Measurements from ENCODE around the gene LDB1.

DNA sequence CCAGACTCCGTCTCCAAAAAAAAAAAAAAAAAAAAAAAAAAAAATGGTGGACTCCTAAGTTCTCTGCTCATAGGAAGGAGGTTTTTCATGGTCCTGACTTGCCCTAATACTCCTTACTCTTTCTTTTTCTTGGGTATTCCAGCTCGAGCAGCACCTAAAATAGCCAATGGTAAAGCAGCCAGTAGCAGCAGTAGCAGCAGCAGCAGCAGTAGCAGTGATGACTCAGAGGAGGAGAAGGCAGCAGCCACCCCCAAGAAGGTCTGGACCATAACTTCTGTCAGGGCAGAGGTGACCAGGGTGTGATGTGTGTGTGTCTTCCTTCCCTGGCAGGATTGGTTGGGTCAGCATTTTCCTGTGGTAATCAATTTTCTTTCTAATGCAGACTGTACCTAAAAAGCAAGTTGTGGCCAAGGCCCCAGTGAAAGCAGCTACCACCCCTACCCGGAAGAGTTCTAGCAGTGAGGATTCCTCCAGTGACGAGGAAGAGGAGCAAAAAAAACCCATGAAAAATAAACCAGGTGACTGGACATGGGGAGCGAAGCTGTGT lies 39.0 kb upstream of the LDB1 start:
- TF ChIP-seq POLR2AphosphoS5 (IDR thresholded peaks at IDR 0.05; ENCODE audit: insufficient read depth, low read depth, low read length), result no peak
- no peak for TF ChIP-seq CTCF (IDR thresholded peaks at IDR 0.05; ENCODE audit: extremely low read depth in 1 of 2, insufficient read depth in 1 of 2, low read depth in 1 of 2, low read length in 2 of 2)
- TF ChIP-seq POLR2A (IDR thresholded peaks at IDR 0.05; ENCODE audit: low read depth, low read length), result no peak
- TF ChIP-seq, protein P1, sequence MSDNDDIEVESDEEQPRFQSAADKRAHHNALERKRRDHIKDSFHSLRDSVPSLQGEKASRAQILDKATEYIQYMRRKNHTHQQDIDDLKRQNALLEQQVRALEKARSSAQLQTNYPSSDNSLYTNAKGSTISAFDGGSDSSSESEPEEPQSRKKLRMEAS (IDR thresholded peaks at IDR 0.05; ENCODE audit: insufficient read depth, insufficient read length), result no peak
- TF ChIP-seq EZH2 (IDR thresholded peaks at IDR 0.05; ENCODE audit: borderline replicate concordance, low read depth, low read length, severe bottlenecking), result no peak
- TF ChIP-seq FOS (IDR thresholded peaks at IDR 0.05; ENCODE audit: borderline replicate concordance, insufficient read depth, low read length), result no peak
- no peak for TF ChIP-seq MYC (IDR thresholded peaks at IDR 0.05; ENCODE audit: low read depth, low read length)

Measured in endothelial cell of umbilical vein (primary cell).